Activated naive CD8-positive, alpha-beta T cell treated with anti-CD3 and anti-CD28 coated beads, Interleukin-2, amount 10 ng/mL, durations not matched to agents 7 days and 5 days (primary cell): Measurements from ENCODE around the gene LDAH. TPM values are rescaled to one million over a fixed set of nuclear protein-coding genes. Genes with fewer than 3 reads are reported as not detected.
A peak's percentile ranks its signal among the peaks of the same experiment; 100 is the strongest.

Experiments
- ATAC-seq: fragments of 150-1000 bp; cut with Tn5 transposase; one replicate; pipeline ENCODE4 v1.10.0; 2021; ENCODE audit warnings: low read depth, moderate library complexity
- POLR2A ChIA-PET: fragments of 350-600 bp; sonication (Branson Sonifier 250); formaldehyde crosslinking; loops from one replicate; lab custom pipeline; 2021; ENCODE audit warnings: antibody characterized with exemption; lab: Charles Lee
- DNase-seq: peaks from one replicate; pipeline ENCODE4 v3.0.0; 2021
- H3K27ac Mint-ChIP-seq: one replicate; pipeline ENCODE4 v1.8.0; 2022; ENCODE audit warnings: mild to moderate bottlenecking, mixed read lengths
- H3K27me3 Mint-ChIP-seq: one replicate; pipeline ENCODE4 v1.8.0; 2022; ENCODE audit warnings: mild to moderate bottlenecking, moderate library complexity, mixed read lengths
- H3K36me3 Mint-ChIP-seq: one replicate; pipeline ENCODE4 v1.8.0; 2021; ENCODE audit warnings: mild to moderate bottlenecking, mixed read lengths
- H3K4me1 Mint-ChIP-seq: one replicate; pipeline ENCODE4 v1.8.0; 2021; ENCODE audit warnings: mixed read lengths
- H3K4me3 Mint-ChIP-seq: one replicate; pipeline ENCODE4 v1.8.0; 2022; ENCODE audit warnings: mild to moderate bottlenecking, moderate library complexity, mixed read lengths
- H3K9me3 Mint-ChIP-seq: one replicate; pipeline ENCODE4 v1.8.0; 2021; ENCODE audit warnings: mixed read lengths
- total RNA-seq, 2 experiments: library from RNA; stranded (reverse); gene quantifications; one replicate each; pipeline ENCODE4 v1.2.3, GENCODE V29; 2021

Gene LDAH
- total RNA-seq, 2 experiments from 2014 or later: 19.1 to 21.8 TPM

DNA sequence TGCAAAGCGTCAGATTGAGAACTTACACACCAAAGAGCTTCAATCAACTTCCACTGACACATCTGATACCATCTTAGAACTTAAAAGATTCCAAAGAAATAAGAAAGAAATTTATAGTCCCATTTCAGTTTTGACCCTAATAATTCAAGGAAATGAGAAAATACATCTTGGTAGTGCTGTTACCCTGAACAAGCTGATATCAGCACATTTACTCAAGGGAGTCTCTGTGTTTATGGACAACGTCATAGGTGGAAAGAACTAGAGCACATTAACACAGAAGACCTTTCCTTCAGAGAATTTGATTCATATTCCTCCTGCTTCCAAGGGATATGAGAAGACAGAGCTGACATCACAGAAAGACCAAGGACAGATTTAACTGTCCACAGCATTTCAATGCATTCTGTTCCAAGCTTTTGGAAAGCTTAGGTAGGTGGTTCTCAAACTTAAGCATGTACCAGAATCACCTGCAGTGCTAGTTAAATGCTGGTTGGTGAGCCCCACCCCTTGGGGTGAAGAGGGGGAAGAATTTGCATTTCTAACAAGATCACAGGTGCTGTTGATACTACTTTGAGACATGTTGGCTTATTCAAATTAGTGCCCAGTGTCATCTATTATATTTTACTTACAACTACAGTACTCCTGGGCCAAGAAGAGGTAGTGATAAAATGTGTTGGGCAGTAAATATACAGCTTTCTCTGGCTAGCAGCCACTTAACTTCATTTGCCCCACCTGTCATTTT is 59.8 kb downstream of the LDAH start:
- Mint-ChIP-seq H3K4me1 (no peaks in the 10 kb centered on the region), H3K27me3 (no peaks in the 10 kb centered on the region), H3K9me3 (peaks cover 7% of the 10 kb centered on the region), H3K4me3 (no peak overlapping the region), H3K36me3 (peaks cover 35% of the 10 kb centered on the region), H3K27ac (no peak overlapping the region)
- POLR2A ChIA-PET: no interaction called here
- ATAC-seq (no peak), DNase-seq (no peak)

DNA sequence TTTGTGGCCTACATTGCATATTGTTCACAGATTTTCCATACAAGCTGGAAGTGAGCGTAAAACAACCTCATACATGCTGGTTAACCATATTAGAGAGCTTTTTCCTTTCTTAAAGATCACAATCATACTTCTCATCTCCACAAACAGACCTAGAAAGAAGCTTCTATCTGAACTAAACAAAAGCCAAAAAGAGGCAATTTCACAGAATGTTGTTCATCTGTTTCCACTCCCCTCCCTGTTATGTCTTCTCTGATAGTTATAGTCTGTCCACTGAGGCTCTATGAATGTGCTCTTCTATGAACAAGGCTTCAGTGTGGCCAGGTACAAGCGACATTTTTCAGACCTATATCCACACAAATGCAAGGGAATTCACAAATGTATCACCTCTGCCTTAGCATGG is 63.4 kb downstream of the LDAH start:
- Mint-ChIP-seq H3K27ac (no peak overlapping the region), H3K4me1 (no peaks in the 10 kb centered on the region), H3K27me3 (no peaks in the 10 kb centered on the region), H3K9me3 (peaks cover 6% of the 10 kb centered on the region), H3K36me3 (peaks cover 26% of the 10 kb centered on the region), H3K4me3 (no peak overlapping the region)
- POLR2A ChIA-PET: no interaction called here
- ATAC-seq: no peak
- DNase-seq: no peak

DNA sequence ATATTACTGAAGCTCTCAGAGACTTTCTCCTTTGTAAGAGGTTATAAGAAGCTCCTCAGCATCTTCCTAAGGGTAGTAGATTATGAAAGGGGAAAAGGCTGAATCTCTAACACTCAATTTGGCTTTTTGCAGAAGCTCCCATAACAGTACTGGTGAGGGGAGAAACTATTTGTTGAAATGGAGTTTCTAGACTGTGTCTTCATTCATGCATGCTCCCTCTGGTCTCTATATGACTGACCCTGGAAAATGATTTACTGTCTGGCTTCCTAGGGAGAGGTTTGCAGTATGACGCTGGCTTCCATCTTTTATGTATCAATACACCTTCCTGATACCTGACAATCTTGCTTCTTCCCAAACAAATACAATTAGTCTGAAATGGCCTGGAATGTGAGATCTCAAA is 63.9 kb downstream of the LDAH start:
- POLR2A ChIA-PET: no interaction called here
- H3K27ac Mint-ChIP-seq: no peak overlapping the region
- no peak for ATAC-seq
- DNase-seq: no peak
- peaks cover 23% of the 10 kb centered on the region for H3K36me3 Mint-ChIP-seq
- H3K9me3 Mint-ChIP-seq: peaks cover 6% of the 10 kb centered on the region
- H3K27me3 Mint-ChIP-seq: no peaks in the 10 kb centered on the region
- no peaks in the 10 kb centered on the region for H3K4me1 Mint-ChIP-seq
- no peak overlapping the region for H3K4me3 Mint-ChIP-seq

DNA sequence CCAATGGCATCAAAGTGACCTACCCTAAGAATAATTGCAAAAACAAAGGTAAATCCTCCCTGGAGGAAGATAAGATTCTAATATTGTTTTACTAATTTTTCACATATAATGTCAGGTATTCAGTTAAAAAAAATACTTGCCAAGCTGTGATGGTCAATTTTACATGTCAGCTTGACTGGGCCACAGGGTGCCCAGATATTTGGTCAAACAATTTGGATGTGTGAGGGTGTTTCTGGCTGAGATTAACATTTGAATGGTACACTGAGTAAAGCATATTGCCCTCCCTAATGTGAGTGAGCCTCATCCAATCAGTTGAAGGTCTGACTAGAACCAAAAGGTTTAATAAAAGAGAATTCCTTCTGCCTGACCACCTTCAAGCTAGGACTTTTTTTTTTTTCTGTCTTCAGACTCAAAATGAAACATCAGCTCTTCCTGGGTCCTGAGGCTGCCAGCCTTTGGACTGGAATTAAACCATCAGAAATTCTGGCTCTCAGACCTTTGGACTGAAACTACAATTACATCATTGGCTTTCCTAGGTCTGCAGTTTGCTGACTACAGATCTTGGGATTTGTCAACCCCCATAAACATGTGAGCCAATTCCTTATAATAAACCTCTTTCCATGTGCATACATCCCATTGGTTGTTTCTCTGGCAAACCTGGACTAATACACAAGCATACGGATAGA is 65.4 kb downstream of the LDAH start:
- H3K36me3 Mint-ChIP-seq: peaks cover 31% of the 10 kb centered on the region
- no peak for DNase-seq
- POLR2A ChIA-PET: no interaction called here
- H3K4me3 Mint-ChIP-seq: no peak overlapping the region
- H3K9me3 Mint-ChIP-seq: peaks cover 6% of the 10 kb centered on the region
- H3K4me1 Mint-ChIP-seq: no peaks in the 10 kb centered on the region
- no peak overlapping the region for H3K27ac Mint-ChIP-seq
- H3K27me3 Mint-ChIP-seq: no peaks in the 10 kb centered on the region
- ATAC-seq: no peak

DNA sequence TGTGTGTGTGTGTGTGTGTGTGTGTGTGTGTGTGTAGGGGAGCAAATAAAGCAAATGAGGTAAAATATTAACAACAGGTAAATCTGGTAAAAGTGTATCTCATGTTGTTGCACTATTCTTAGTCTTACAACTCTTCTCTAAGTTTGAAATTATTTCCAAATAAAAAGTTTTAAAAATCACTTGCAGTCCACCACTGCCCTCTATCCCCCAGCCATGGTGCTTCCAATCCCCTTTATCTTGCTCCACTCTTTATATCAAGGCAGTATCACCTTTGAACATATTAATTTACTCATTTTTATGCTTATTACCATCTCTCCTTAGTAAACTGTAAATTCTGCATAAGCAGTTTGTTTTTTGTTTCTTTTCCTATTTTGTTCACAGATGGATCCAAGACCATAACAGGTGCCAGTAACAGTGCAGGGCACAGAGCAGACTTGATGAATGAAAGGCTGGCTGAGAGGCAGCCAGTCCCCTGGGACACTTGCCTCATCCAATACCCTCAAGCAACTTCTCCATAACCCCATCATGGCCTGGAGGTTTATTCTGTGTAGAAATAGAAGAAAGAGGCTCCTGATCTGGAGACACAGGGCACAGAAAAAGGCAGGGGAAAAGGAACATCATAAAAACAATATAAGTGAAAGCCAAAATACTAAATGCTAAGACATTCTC is 67.6 kb downstream of the LDAH start:
- Mint-ChIP-seq H3K27ac (no peak overlapping the region), H3K4me1 (no peaks in the 10 kb centered on the region), H3K4me3 (no peak overlapping the region), H3K27me3 (no peaks in the 10 kb centered on the region), H3K36me3 (peaks cover 29% of the 10 kb centered on the region), H3K9me3 (peaks cover under 1% of the 10 kb centered on the region)
- ATAC-seq: no peak
- DNase-seq: no peak
- POLR2A ChIA-PET: no interaction called here

DNA sequence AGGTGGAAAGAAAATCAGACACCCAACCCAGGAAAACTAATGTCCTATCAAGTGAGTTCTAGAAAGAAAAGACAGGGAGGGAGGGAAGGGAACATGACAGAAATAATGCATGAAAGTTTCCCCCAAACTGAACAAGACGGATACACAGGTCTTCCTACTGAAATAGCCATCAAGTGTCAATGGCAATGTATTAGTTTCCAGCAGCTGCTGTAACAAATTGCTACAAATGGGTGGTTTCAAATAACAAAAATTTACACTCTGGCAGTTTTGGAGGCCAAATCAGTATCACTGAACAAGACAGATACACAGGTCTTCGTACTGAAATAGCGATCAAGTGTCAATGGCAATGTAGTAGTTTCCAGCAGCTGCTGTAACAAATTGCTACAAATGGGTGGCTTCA is 70.6 kb downstream of the LDAH start:
- no peak overlapping the region for H3K4me3 Mint-ChIP-seq
- H3K27ac Mint-ChIP-seq: no peak overlapping the region
- POLR2A ChIA-PET: no interaction called here
- H3K27me3 Mint-ChIP-seq: no peaks in the 10 kb centered on the region
- no peak for ATAC-seq
- H3K9me3 Mint-ChIP-seq: no peaks in the 10 kb centered on the region
- no peaks in the 10 kb centered on the region for H3K4me1 Mint-ChIP-seq
- DNase-seq: no peak
- peaks cover 22% of the 10 kb centered on the region for H3K36me3 Mint-ChIP-seq

DNA sequence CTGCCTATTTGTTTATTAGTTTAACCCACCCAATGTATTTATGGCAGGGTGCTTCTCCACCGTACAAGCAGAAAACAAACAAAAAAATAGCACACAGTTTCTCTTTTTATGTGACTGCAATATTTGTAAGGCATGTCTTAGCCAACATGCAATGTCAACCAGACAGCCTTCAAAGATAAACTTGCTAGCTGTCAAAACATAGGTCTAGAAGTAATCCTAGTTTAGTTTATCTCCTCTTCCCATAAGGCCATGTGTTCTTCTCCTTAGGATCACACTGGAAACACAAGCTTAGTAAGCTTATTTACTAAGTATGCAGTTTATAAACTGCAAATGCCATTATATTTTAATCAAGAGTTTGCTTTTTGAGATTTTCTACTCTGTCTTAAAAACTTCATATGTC is 75.6 kb downstream of the LDAH start:
- ATAC-seq (no peak), DNase-seq (no peak)
- POLR2A ChIA-PET: no interaction called here
- Mint-ChIP-seq H3K9me3 (no peaks in the 10 kb centered on the region), H3K27ac (no peak overlapping the region), H3K36me3 (peaks cover 12% of the 10 kb centered on the region), H3K4me1 (no peaks in the 10 kb centered on the region), H3K27me3 (no peaks in the 10 kb centered on the region), H3K4me3 (no peak overlapping the region)

DNA sequence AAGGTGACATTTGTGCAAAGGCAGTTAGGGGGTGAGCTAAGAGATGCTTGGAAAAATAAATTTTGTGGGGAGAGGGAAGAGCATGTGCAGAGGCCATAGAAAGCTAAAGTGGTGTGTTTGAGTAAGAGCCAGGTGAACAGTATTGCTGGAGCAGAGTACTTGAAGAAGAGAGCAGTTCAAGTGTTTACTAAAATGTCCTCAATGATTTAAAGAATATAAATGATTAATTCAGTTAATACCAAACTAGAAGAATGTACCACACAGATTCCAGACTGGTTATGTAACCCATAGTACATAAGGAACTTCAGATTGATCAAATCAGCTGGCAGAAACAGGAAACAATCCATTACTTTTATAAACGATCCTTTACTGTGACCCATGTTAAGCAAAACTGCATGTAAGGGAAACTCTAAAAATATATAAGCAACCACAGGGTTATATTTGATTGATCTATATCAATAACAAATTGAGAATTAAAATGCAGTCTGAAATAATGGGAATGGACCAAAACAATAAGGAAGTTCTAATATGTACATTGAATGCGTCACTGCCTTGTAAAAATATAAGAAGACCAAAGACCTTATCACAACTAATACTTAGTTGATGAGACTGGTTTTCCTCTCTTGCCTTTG is 76.9 kb downstream of the LDAH start:
- H3K36me3 Mint-ChIP-seq: peaks cover 17% of the 10 kb centered on the region

DNA sequence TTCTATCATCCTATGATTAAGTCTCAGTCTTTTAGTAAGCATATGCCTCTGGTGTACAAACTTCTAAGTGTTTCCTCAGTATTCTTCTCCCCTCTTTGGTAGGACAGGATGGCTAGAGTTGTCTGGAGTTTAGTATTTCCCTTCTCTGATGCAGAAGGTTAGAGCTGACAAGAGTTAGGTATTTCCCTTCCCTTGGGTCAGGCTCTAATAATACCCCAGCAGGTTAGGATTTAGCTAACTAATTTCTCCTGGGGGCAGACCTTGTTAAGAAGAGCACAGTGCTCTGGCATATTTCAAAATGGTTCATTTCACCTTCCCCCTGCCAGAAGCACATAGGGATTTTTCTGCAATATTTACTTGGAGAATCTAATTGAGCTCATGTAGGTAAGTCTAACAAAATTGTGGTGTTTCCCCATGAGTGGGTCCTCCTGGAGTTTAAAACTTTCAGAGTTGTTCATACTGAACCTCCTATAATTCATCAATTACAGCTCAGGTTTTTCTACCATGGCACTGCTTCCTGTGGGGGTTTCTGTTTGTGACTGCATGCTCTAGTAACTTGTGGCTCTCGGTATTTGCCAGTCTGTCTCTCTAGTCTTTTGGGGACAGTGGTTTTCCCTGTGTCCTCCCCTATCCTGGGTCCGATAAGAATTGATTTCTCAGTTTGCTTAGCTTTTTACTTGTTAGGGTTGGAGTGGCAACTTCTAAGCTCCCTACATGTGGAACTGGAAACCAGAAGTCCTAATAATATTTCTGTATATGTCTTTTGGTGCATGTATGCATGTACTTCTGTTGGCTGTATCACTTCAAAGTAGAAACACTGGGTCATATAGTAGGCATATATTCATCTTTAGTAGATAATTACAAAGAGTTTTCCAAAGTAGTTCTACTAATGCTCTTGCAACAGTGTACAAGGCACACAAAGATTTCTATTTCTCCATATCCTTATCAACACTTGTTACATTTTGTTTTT is 78.2 kb downstream of the LDAH start:
- Mint-ChIP-seq H3K4me1 (no peaks in the 10 kb centered on the region), H3K4me3 (no peak overlapping the region), H3K27ac (no peak overlapping the region), H3K36me3 (peaks cover 13% of the 10 kb centered on the region), H3K9me3 (no peaks in the 10 kb centered on the region), H3K27me3 (no peaks in the 10 kb centered on the region)
- ATAC-seq: no peak
- no peak for DNase-seq
- POLR2A ChIA-PET: no interaction called here

More for the DNA sequence above, 76.9 kb downstream of the LDAH start:
- no peak overlapping the region for H3K27ac Mint-ChIP-seq
- no peaks in the 10 kb centered on the region for H3K9me3 Mint-ChIP-seq
- no peaks in the 10 kb centered on the region for H3K27me3 Mint-ChIP-seq
- DNase-seq: no peak
- no peaks in the 10 kb centered on the region for H3K4me1 Mint-ChIP-seq
- no peak overlapping the region for H3K4me3 Mint-ChIP-seq
- ATAC-seq: no peak
- POLR2A ChIA-PET: no interaction called here

DNA sequence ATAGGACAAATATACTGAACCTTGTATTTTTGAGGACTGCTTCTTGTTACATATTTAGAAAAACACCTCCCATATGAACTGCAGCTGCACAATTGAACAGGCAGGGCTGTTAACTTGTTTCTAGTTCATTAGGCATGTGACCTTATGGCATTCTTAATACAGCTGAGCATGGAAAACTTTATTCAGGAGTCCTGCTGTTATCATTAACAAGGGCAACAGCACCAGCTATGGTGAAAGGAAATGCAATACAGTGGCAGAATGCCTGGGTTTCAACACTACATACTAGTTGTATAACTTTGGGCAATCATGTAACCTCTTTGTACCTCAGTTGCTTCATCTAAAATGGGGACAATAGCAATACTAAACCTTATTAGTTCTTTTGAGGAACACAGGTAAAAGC is 84.1 kb downstream of the LDAH start:
- peaks cover 11% of the 10 kb centered on the region for H3K4me1 Mint-ChIP-seq
- H3K36me3 Mint-ChIP-seq: peaks cover 47% of the 10 kb centered on the region
- no peak overlapping the region for H3K4me3 Mint-ChIP-seq

DNA sequence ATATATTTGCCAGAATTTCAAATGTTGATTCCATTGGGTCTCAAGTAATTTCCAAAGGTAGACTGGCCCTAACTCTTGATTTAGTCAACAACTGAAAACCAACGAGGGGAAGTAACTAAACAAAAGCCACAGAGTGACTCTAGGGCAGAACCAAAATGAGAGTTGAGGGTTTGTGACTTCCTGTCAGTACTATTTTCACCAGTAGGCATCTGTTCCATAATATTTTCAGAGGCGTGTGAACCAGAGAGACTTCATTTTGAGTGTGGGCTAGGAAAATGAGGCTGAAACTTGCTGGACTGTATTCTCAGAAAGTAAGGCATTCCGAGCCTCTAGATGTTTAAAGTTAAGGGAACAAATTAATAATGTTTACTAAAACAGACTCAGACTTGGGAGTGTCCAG is 85.4 kb downstream of the LDAH start:
- DNase-seq: no peak
- POLR2A ChIA-PET: no interaction called here
- no peak overlapping the region for H3K27ac Mint-ChIP-seq
- H3K27me3 Mint-ChIP-seq: no peaks in the 10 kb centered on the region
- peaks cover 11% of the 10 kb centered on the region for H3K4me1 Mint-ChIP-seq
- peak; percentile 56 for ATAC-seq
- H3K4me3 Mint-ChIP-seq: no peak overlapping the region
- no peaks in the 10 kb centered on the region for H3K9me3 Mint-ChIP-seq
- H3K36me3 Mint-ChIP-seq: peaks cover 47% of the 10 kb centered on the region

More for the DNA sequence above, 84.1 kb downstream of the LDAH start:
- DNase-seq (no peak), ATAC-seq (no peak)
- H3K27me3 Mint-ChIP-seq: no peaks in the 10 kb centered on the region
- H3K9me3 Mint-ChIP-seq: no peaks in the 10 kb centered on the region
- no peak overlapping the region for H3K27ac Mint-ChIP-seq
- POLR2A ChIA-PET: no interaction called here

DNA sequence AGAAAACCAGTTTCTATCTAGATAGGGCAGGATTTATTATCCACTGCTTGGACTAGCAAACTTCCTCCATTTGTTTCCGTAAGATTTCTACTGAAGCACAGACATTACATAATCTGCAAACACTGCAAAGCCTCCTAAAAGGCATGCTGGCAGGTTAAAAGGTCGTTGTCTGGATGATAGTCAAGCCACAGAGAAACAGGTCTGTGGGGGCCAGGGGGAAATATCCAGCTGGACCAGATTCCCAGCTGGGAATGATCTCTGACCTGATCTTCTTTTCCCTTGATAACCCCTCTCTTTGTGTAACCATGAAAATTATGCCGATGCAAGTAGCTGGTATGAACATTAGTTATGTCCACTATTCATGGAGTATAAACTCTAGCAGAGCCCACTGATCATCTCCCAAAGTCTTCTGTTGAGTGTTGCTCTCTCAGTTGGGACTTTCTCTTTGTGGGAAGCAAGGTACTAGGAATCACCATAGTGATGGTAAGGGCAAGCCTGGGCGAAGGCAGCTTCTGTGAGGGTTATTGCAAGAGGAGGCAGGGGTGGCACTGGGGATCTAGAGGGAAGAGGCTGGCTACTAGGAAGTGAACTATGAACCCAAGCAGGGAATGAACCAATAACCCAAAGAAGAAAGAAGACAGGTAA is 94.7 kb downstream of the LDAH start:
- Mint-ChIP-seq H3K4me1 (no peaks in the 10 kb centered on the region), H3K27ac (no peak overlapping the region), H3K4me3 (no peak overlapping the region), H3K9me3 (peaks cover 2% of the 10 kb centered on the region), H3K27me3 (no peaks in the 10 kb centered on the region), H3K36me3 (peaks cover 31% of the 10 kb centered on the region)
- no peak for ATAC-seq
- POLR2A ChIA-PET: no interaction called here
- DNase-seq: no peak
